ENCODE results near the gene FEV.

The FEV gene

DNA sequence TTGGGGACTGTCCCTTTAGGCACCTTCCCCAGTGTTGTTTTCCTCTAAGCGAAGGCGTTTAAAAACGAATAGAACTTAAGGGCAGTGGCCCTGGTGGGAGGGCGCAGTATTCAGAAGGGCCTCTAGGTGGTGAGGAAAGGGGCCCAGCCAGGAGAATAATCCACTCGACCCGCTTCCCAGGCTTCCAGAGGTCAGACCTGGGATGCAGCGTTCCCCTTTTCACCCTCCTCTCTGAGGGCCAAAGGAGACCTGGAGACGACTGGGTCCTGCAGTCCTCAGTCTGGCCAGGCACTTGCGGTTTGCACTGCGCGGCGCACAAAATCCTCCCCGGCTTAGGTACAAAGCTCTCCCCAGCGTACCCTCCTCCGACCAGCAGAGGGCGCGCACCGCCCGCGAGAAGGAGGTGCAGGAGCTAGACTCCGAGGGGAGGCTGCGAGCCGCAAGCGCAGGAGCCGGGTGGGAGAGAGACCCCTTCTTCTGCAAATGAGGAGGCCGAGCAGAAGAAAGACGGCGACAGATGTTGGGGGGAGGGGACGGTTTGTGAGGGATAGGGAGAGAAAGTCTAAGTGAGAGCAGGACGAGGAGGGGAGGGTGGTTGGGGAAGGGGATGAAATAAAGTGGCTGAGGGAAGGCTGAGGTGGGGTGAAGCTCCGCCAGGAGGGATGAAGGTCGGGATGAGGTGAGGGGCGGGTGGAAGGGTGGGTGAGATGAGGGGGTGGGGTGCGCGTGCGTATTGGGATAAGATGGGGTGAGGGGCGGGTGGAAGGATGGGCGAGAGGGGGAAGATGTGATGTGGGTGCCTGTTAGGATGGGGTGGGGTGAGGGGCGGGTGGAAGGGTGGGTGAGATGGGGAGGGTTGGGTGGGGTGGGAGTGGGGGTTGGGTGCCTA lies 4.9 kb downstream of the FEV start:
- DNase-seq (ENCODE audit: low read depth, low spot score): peak; percentile 95

DNA sequence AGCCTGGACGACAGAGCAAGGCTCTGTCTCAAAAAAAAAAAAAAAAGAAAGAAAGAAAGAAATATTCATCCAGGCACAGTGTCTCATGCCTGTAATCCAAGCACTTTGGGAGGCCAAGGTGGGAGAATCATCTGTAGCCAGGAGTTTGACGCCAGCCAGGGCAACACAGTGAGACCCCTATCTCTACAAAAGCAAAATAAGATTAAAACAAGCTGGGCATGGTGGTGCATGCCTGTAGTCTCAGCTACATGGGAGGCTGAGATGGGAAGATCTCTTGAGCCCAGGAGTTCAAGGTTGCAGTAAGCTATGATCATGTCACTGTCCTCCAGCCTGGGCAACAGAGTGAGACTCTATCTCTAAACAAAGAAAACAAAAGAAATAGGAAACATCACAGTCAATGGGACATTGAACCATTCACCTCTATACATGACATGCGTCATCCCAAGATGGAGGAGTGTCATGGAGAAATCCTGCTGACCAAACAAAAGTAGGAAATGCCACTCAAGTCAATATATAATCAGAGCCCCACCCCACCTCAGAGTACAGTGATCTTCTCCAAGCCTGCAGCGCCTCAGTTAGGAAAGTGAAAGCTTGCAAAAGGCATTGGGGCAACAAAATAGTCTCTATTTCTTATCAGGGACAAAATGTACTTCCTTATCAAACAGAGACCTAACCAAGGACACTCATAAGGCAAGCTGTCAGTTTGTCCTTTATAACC lies 9.8 kb downstream of the FEV start:
- no peak for DNase-seq (ENCODE audit: low read depth, low spot score)

DNA sequence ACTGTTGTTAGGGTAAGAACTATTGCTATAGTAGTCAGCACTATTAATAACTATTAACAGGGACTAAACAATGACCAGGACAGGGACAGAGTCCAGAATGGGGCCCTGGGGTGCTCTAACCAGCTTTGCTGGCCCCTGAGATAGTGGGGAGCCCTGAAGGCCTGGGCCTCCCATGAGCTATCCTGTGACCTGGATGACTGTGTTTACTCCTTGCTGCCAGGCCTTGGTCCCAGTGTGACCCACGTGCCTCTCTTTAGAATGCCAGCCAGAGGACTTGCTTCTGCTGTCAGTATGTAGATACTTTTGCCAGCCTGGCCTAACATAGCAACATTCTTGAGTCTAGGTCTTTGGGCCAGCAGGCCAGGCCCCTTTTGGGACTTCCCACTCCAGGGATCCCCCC lies 14.1 kb downstream of the FEV start:
- no peak for DNase-seq (ENCODE audit: low read depth, low spot score)

DNA sequence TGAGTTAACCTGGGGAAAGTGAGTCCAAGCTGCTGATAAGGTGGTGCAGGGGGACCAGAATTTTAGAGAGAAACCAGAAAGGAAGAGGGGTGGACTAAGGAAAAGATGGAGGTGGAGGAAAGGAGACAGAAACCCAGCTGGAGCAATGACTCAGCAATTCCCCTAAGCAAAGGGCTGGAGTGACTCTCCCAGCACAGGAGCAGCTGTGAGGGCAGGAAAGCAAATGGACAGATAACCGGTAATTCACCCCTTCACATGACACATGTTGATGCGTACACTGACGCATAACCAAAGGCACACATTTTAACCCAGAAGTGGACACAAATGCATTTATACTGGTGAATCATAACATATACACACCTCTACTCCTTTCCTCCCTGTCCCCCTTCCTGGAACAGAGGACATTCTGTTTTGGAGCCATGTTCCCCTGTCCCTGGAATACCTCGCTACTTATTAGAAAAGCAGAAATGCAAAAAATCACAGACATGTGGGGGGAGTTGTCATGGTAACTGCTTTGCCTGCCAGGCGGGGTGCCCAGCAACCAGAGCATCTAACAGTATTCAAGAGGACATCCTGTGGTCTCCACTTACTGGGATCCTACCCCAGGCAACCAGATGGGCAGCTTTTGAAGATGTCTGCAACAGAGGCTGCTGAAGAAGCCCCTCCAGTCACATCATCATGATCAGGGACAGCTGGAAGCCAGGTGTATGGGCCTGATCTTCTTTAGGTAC lies 20.8 kb downstream of the FEV start:
- DNase-seq (ENCODE audit: low read depth, low spot score): peak; percentile 45

DNA sequence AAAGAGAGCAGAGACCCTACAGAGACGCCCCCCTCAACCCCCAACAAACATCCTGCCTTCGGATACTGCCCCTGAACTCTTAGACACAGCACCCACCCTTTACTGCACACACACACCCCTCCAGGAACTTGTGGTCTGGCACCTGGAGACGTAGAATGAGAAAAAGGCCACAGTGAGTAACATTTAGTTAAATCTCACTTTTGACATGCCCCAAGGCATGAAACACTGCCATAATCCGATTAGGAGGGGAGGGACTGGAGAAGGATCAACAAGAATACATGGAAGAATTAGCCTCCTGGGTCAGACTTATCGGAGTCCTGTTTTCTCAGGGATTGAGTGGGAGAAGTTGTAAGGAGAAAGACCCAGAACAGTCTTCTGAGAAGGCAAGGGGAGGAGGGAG lies 21.4 kb downstream of the FEV start:
- no peak for DNase-seq (ENCODE audit: low read depth, low spot score)

DNA sequence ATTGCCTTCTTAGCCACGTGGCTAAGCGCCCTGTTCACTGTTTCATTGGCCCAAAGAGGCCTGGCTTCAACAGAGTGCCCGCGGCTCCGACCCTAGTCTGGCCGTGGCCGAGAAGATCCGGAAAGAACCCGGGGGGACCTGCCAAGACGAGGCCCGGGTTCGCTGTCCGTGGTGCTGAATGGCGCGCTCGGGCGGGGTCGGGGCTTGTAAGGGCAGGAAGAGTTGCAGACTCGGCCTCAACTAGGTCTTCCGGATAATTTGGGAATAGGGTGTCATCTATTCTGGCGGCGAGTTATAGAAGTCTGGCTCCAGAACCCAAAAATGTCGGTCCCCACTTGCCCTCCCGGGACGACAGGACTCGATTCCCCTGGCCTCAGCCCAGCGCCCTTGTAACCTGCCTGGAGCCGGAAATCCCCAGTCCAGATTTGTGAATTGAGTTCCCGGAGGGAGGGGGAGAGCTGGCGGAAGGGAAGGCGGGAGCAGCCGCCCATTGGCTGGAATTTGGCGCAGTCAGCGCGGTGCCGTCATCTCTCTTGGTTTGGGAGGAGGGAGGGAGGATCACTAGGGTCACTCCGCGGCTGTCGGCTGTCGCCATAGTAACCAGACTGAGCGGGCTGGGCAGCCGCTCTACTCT lies 22.0 kb downstream of the FEV start:
- peak; percentile 99 for DNase-seq (ENCODE audit: low read depth, low spot score)

DNA sequence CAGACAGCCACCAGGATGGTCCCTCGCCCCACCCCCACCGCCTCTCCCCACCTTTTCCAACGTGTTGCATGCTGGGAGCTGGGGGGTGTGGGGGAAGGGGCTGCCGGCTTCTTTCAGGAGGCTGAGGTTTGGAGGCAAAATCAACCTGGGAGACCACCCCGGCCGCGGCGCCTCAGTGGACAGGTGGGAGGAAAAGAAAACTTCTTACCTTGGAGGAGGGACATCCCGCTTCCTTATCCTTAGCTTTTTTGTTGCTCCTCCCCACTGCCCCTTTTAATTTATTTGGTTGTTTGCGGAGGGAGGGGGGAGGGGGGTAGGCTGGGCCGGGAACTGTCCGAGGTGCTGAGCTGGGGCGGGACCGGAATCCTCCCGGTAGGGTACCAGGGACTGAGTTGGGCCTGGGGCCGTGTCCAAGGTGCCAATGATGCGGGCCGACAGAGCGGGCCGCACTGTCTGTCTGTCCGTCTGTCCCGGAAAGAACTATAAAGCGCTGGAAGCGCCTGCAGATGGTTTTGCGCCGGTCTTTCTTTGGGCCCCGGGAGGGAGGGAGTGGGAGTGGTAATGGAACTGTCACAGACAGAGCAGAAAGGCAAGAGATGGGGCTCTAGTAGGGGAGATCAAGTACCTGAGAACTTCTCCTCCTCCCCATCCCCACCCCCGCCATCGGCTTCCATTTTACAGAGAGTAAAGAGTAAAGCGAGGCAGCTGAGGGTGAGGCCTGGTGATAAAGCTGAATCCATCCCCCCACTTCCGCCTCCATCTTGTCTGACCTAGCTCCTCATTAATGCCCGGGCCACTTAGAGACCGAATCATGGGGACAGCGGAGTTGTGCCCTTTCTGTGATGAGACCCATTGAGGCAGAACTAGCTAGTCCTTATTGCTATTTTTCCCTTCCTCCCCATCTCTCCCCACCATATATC lies 23.1 kb downstream of the FEV start:
- peak; percentile 67 for DNase-seq (ENCODE audit: low read depth, low spot score)

DNA sequence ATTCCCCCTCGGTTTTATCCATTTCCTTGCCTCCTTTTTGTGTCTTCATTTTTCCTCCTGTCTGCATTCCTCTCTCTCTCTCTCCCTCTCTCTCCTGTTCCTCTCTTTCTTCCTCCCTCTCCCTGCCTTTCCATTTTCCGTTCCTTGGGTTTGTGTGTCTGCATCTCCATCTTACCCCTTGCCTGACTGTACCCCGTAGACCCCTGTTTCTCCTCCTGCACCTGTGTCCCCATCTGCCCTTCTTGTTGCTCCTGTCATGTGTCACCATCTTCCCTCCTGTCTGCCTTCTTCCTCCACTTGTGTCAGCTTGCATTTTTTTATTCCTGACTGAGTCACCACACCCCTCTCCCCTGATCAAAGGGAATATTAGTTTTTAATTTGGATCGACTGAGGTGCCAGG lies 23.8 kb downstream of the FEV start:
- no peak for DNase-seq (ENCODE audit: low read depth, low spot score)

DNA sequence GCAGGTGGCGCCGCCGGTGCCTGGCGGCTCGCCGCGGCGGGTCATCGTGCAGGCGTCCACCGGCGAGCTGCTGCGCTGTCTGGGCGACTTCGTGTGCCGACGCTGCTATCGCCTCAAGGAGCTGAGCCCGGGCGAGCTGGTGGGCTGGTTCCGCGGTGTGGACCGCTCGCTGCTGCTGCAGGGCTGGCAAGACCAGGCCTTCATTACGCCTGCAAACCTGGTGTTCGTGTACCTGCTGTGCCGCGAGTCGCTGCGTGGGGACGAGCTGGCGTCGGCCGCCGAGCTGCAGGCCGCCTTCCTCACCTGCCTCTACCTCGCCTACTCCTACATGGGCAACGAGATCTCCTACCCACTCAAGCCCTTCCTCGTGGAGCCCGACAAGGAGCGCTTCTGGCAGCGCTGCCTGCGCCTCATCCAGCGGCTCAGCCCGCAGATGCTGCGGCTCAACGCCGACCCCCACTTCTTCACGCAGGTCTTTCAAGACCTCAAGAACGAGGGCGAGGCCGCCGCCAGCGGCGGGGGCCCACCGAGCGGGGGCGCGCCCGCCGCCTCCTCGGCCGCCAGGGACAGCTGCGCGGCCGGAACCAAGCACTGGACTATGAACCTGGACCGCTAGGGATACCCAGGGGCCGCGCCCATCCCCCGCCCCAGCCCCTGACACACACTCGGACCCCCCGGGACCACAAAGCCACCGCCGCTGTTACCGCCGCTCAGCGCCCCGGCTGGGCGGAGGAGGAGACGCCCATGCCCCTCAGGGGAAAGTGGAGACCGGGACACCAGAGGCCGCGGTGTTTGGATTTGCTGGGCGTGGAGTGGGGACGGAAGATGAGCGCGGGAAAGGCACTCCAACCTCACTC lies 24.4 kb downstream of the FEV start:
- peak; percentile 25 for DNase-seq (ENCODE audit: low read depth, low spot score)

DNA sequence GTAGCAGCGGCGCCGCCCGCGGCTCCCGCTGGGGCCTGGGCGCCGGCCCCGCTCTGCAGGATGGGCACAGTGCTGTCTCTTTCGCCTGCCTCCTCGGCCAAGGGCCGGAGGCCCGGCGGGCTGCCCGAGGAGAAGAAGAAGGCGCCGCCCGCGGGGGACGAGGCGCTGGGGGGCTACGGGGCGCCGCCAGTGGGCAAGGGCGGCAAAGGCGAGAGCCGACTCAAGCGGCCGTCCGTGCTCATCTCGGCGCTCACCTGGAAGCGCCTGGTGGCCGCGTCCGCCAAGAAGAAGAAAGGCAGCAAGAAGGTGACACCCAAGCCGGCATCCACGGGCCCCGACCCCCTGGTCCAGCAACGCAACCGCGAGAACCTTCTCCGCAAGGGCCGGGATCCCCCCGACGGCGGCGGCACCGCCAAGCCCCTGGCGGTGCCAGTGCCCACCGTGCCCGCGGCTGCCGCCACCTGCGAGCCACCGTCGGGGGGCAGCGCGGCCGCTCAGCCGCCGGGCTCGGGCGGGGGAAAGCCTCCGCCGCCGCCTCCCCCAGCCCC lies 25.1 kb downstream of the FEV start:
- DNase-seq (ENCODE audit: low read depth, low spot score): peak; percentile 40

DNA sequence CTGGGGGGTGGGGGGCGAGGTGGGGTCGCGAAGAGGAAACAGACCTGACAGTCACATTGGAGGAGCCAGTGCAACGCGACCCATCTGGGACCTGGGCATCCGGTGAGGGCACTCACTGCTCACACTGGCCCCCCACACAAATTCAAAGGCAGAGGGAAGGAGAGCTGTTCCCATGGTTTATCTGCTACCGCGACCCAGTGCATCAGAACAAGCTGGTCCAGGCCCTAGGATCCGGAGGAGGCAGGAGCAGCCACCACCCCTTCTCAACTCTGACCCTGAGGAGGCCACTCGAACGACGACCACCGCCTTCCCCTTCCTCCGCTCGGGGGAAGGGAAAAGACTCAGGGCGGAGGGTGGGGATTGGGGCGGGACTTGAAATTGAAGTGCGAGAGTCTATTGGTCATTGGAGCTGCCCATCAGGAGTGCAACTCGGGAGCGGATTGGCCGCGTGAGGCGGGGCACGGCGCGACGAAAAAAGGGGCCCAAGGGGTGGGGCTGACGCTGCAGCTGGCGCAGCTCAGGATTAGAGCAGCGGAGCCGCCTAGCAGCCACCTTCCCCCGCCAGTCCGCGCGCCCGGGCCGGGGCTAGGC lies 25.7 kb downstream of the FEV start, which contains the start of gene CDK5R2:
Gene CDK5R2 (plus strand): TSS at position 526 of the 591 bp plus-strand sequence. CDS start 155 bp downstream, outside the sequence.
- peak; percentile 93 for DNase-seq (ENCODE audit: low read depth, low spot score)

DNA sequence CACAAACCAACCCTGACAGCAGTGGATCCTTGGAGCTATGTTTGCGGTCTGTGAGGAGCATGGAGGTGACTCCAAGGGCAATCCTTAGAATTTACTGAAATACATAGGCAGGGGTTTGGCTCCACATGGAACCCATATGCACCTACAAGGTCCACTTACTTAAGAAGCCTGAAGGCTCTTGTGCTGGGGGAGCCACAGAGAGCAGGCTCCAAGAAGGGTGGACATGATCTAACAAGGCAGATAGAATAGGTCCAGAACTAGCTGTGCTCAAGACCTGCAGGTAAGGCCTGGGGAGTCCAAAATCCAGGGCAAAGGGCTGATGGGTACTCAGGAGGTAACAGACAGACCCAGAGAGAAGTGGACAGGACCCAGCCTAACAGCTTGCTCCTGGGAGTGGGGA lies 26.7 kb downstream of the FEV start:
- no peak for DNase-seq (ENCODE audit: low read depth, low spot score)

DNA sequence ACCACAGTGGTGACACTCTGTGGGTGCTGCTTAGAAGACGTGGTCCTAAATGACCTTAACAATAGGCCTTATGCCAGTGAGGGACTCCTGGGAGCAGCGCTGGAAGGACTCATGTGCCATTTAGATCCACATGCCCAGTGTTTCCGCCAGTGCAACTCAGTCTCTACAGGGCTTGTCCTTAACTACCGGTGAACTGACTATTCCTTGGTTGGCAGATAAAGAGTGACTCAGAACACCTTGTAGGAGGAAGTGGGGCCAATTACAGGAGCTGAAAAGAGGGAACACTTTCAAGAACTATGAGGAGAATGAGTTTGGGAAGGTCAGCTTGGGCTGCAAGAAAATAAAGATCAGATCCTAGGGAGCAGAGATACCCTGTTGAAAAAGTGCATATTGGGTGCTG lies 27.3 kb downstream of the FEV start:
- no peak for DNase-seq (ENCODE audit: low read depth, low spot score)

DNA sequence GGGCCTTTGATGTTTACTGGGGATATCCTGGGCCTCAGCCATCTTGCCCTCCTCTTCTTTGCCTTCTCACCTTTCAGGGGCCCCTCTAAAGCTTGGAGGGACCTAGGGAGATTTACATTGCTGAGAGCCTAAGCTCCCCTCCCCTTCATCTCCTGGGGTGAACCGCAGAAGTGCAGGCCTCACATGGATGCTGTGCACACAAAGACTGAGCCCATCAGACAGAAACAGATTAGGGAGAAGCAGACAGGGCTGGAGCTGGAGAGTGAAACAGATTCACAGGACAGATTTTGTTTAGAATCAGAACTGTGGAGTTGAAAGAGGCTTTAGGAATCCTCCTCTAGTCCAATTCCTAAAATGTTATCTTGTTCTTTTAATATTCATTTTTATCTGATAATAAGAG lies 28.9 kb downstream of the FEV start:
- no peak for DNase-seq (ENCODE audit: low read depth, low spot score)

DNA sequence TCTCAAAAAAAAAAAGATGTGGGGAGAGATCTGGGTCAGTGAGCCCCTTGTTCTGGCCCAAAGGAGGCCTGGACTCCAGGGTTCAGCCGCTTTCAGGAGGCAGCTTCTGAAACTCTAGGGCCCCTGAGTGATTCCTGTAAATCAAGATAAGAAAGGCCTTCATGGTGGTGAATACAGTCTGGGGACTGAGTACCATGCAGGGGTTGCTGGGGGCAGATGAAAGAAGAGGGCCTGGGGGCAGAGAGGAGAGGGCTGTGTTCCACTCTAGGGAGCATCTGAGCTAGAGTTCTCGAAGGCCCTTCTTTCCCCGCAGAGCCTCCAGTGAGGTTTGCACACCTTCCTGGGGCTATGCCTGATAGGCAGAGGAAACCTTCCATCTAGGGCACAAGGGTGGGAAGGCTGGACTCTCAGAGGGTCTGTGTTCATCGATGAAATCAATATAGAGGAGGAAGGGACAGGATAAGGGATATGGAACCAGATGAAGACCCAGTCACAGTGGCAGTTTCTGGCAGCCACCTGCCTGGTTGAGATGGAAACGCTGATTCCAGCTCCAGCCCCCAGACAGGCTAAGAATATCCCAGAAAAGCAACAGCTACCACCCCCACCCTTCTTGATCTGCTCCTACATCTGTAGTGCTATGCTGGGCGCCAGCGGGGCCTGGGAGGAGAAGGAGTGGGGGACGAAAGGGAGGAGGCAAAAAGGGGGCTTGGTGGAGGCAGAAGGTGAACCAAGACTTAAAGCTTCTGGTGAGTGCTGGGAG lies 30.3 kb downstream of the FEV start:
- no peak for DNase-seq (ENCODE audit: low read depth, low spot score)

DNA sequence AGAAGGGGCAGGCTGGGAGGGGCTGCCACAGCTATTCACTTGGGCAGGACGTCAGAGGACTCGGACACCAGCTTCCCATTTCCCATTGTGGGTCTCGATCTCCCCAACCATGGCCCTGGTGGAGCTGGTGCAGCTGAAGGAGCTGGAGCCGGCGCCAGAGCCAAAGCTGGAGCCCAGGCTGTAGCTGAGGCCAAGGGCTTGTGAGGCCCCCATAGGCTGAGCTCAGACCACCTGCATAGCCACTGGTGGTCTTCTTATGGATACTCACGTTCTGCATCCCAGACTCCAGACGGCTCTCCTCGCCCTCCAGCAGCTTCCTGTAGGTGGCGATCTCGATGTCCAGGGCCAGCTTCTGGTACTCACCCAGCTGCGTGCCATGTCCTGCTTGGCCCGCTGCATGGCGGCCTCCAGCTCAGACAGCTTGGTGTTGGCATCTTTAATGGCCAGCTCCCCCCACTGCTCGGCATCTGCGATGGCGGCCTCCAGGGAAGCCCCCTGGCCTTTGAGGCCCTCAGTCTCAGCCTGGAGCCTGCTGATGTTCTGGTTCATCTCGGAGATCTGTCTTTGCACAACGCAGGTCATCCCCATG lies 31.5 kb downstream of the FEV start:
- DNase-seq (ENCODE audit: low read depth, low spot score): peak; percentile 31

DNA sequence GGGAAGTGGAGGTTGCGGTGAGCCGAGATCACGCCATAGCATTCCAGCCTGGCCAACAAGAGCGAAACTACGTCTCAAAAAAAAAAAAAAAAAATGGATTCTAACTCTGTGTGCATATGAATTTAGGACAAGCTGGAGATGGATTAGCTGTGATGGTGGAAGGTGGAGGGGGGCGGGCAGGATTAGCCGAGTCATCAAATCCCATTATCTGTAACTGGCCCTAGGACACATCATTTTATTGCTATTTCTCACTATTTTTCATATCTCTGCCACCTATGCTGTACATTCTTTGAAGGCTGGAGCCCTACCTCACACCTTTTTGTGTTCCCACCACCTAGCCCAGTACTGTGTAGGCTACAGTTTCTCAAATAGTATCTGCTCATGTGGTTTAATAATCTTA lies 32.8 kb downstream of the FEV start:
- DNase-seq (ENCODE audit: low read depth, low spot score): no peak

DNA sequence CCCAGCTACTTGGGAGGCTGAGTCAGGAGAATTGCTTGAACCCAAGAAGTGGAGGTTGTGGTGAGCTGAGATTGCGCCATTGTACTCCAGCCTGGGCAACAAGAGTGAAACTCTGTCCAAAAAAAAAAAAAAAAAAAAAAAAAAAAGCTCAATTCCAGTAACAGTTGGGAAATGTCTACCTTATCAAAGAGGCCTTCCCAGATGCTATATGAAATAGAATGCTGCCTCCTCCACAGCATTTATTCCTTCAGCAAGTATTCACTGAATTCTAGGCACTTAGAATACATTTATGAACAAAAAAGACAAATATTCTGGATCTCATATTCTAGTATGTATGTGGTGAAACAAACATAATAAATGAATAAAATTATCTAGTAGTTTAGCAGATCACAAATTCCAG lies 38.4 kb downstream of the FEV start:
- DNase-seq (ENCODE audit: low read depth, low spot score): no peak

Data from ELF-1 (cell line).